Gastroesophageal sphincter (tissue), 4 donors: ENCODE results near the gene KRT78. TPM values are rescaled to one million over a fixed set of nuclear protein-coding genes. Genes with fewer than 3 reads are reported as not detected.
"Not testable (repeated sequence)": the region's sequence is repeated elsewhere in the genome, so short reads cannot be mapped to it uniquely, and the experiment has no call there.

ENCODE experiments used
- ATAC-seq: fragments of 150-250 bp; one replicate; pipeline ENCODE4 v1.9.1; 2016; ENCODE audit warnings: mild to moderate bottlenecking, moderate library complexity
- H3K27ac ChIP-seq, 4 donors: fragments of 200-600 bp; sonication (generic) in 3 of 4; 1 replicate in 3 of 4; 2 replicates in 1 of 4; pipeline ENCODE4 v1.5.1; 2016 to 2019
- H3K27me3 ChIP-seq: fragments of 200-600 bp; sonication (generic); one replicate; pipeline ENCODE4 v1.5.1; 2019
- H3K36me3 ChIP-seq, 2 donors: fragments of 200-600 bp; sonication (generic); one replicate each; pipeline ENCODE4 v1.5.1; 2019; ENCODE audit warnings: control low read depth in 1 of 2
- H3K4me1 ChIP-seq, 3 donors: fragments of 200-600 bp; sonication (generic); 1 replicate in 2 of 3; 2 replicates in 1 of 3; pipeline ENCODE4 v1.5.1; 2016 to 2019; ENCODE audit warnings: control low read depth in 2 of 3
- H3K4me3 ChIP-seq, 2 donors: fragments of 200-600 bp; sonication (generic); one replicate each; pipeline ENCODE4 v1.5.1; 2019; ENCODE audit warnings: mild to moderate bottlenecking in 1 of 2, moderate library complexity in 1 of 2
- H3K9me3 ChIP-seq, 3 donors: fragments of 200-600 bp; sonication (generic); one replicate each; pipeline ENCODE4 v1.5.1; 2017 to 2019; ENCODE audit warnings: control low read depth in 2 of 3
- EP300 ChIP-seq: sonication (generic); formaldehyde crosslinking; IDR thresholded peaks from one replicate; pipeline ENCODE4 v1.6.1; 2017; ENCODE audit warnings: antibody characterized with exemption, mild to moderate bottlenecking
- POLR2A ChIP-seq, 2 donors: fragments of 450-650 bp; IDR thresholded peaks; one replicate each; pipeline ENCODE4 v1.6.1; 2017; ENCODE audit warnings: antibody characterized with exemption in 2 of 2, mild to moderate bottlenecking in 2 of 2, moderate library complexity in 1 of 2
- POLR2AphosphoS5 ChIP-seq: sonication (generic); formaldehyde crosslinking; IDR thresholded peaks from one replicate; pipeline ENCODE4 v1.6.1; 2017; ENCODE audit warnings: antibody characterized with exemption
- WGBS, 2 donors: methylation state at CpG; one replicate each; pipeline ENCODE4 v1.1.5; 2018; ENCODE audit warnings: low coverage in 1 of 2; 5-methylcytosine and 5-hydroxymethylcytosine counted together
- total RNA-seq, 4 donors: library from RNA; depleted of rRNA; stranded (reverse); fragments of >200 nt; gene quantifications; one replicate each; pipeline ENCODE4 v1.1.0, GENCODE V29; 2016
- TF ChIP-seq, protein P1 (sequence below), 4 experiments: fragments of 200-600 bp in 2 of 4; fragments of 450-650 bp in 2 of 4; sonication (generic) in 1 of 4; IDR thresholded peaks; one replicate each; pipeline ENCODE4 v1.5.1; 2017 to 2019; ENCODE audit warnings: antibody characterized with exemption in 4 of 4, mild to moderate bottlenecking in 2 of 4, moderate library complexity in 2 of 4

The KRT78 gene
- total RNA-seq, 4 donors from 2014 or later = 0.27 to 9.5 (median 1.5) TPM

DNA sequence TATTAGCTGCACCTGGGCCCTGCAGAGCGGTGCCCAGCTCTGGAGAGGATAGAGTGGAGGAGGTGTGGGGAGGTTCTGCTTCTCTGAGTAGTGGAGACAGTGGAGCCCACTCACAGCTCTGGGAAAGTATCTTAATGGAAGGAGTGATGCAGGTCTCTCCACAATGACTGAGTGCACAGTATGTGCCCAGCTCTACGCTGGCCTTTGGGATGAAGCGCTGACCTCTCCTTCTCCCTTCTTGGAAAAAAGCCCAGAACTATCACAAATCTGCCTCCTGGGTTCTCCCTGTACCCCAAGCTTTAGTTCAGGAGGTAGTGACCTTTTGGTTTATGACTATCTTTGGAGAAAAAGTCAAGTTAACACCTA lies 52.4 kb downstream of the KRT78 start:
- no peak for ATAC-seq
- TF ChIP-seq EP300 (no peak), POLR2A (IDR thresholded peaks at IDR 0.05) (no peak), POLR2AphosphoS5 (no peak)
- TF ChIP-seq, protein P1, sequence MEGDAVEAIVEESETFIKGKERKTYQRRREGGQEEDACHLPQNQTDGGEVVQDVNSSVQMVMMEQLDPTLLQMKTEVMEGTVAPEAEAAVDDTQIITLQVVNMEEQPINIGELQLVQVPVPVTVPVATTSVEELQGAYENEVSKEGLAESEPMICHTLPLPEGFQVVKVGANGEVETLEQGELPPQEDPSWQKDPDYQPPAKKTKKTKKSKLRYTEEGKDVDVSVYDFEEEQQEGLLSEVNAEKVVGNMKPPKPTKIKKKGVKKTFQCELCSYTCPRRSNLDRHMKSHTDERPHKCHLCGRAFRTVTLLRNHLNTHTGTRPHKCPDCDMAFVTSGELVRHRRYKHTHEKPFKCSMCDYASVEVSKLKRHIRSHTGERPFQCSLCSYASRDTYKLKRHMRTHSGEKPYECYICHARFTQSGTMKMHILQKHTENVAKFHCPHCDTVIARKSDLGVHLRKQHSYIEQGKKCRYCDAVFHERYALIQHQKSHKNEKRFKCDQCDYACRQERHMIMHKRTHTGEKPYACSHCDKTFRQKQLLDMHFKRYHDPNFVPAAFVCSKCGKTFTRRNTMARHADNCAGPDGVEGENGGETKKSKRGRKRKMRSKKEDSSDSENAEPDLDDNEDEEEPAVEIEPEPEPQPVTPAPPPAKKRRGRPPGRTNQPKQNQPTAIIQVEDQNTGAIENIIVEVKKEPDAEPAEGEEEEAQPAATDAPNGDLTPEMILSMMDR (IDR thresholded peaks at IDR 0.05) = no peak
- peaks cover 34% of the 10 kb centered on the region for H3K27me3 ChIP-seq
- H3K9me3 ChIP-seq = no peaks in the 10 kb centered on the region
- 100% methylated on average over 2 of the region's 3 CpGs; no CpG with 5 or more reads in 1 of the 2 donors for WGBS, 2 donors
- no peak overlapping the region for H3K4me3 ChIP-seq
- H3K27ac ChIP-seq = no peak overlapping the region
- no peaks in the 10 kb centered on the region for H3K36me3 ChIP-seq
- H3K4me1 ChIP-seq = peaks cover 0 to 9% (median 0%) of the 10 kb centered on the region in 3 donors

GRCh38 chr12:52795694-52796428 lies 52.9 kb downstream of the KRT78 start, which contains the start of gene KRT3:
KRT3 (minus strand) TSS chr12:52796117; CDS start chr12:52796042, 75 bp downstream.
- TF ChIP-seq EP300 (no peak), POLR2A (IDR thresholded peaks at IDR 0.05) (no peak)
- Histone ChIP-seq H3K9me3 (no peaks in the 10 kb centered on the region), H3K36me3 (no peaks in the 10 kb centered on the region), H3K27me3 (peaks cover 39% of the 10 kb centered on the region), H3K4me3 (no peak within 1 kb of the TSS), H3K4me1 (peaks cover 0 to 6% (median 0%) of the 10 kb centered on the region in 3 donors), H3K27ac (no peak within 1 kb of the TSS)
- WGBS, 2 donors = 60 to 89% methylated on average over 2 to 7 of the region's 17 CpGs
- ATAC-seq = no peak

- H3K27ac ChIP-seq, H3K4me1 ChIP-seq, H3K36me3 ChIP-seq, H3K9me3 ChIP-seq, ATAC-seq, H3K4me3 ChIP-seq: not testable (repeated sequence)
- H3K27me3 ChIP-seq = peaks cover 45% of the 10 kb centered on the region
- 100% methylated on average over 2 of the region's 2 CpGs; no CpG with 5 or more reads in 1 of the 2 donors for WGBS, 2 donors
Observed at GRCh38 chr12:52795332-52795674, 53.5 kb downstream of the KRT78 start.

GRCh38 chr12:52794479-52795331 lies 54.1 kb downstream of the KRT78 start:
- H3K27me3 ChIP-seq = peaks cover 51% of the 10 kb centered on the region
- H3K36me3 ChIP-seq = no peaks in the 10 kb centered on the region
- H3K9me3 ChIP-seq = no peaks in the 10 kb centered on the region
- no peak overlapping the region for H3K4me3 ChIP-seq
- no peak for ATAC-seq
- 63 to 90% methylated on average over 2 to 3 of the region's 5 CpGs for WGBS, 2 donors
- TF ChIP-seq, protein P1 (IDR thresholded peaks at IDR 0.05) = no peak
- TF ChIP-seq EP300 (no peak), POLR2AphosphoS5 (no peak), POLR2A (IDR thresholded peaks at IDR 0.05) (no peak)
- H3K27ac ChIP-seq = no peak overlapping the region
- peaks cover 0 to 8% (median 0%) of the 10 kb centered on the region in 3 donors for H3K4me1 ChIP-seq

DNA sequence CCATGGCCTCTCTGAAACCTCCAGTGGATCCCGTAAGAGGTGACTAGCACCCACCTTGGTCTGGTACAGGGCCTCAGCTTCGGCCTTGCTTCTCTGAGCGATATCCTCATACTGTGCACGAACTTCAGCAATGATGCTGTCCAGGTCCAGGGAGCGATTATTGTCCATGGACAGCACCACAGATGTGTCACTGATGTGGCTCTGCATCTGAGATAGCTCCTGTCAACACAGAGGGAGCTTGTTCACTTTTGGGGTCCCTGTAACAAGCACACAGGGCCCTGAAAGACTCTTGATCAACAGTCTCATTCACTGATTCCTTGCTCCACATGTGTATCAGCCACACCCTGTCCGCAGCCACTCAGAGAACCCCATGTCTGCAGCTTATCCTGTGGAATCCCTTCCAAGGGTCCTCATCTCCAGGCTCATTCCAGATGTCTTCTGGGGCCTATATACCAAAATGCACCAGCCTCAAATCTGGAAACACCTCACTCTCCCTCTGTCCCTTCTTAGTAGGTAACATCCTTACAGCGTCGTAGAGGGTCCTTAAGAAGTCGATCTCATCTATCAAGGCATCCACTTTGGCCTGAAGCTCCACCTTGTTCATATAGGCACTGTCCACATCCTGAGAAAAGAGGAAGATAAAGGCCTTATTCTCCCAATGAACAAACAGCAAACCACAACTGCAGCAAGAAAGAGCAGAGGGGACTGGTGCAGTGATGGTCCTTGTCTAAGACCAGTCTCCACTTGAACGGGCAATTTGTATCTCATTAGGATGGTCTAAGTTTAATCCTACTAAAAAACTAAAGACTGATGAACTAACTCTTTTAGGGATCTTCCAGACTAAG lies 56.4 kb downstream of the KRT78 start:
- no peaks in the 10 kb centered on the region for H3K9me3 ChIP-seq
- 84 to 100% methylated on average over 1 to 10 of the region's 10 CpGs for WGBS, 2 donors
- H3K27me3 ChIP-seq = peaks cover 68% of the 10 kb centered on the region
- TF ChIP-seq EP300 (no peak), POLR2AphosphoS5 (no peak), POLR2A (IDR thresholded peaks at IDR 0.05) (no peak)
- TF ChIP-seq, protein P1 (IDR thresholded peaks at IDR 0.05) = no peak
- no peak for ATAC-seq
- no peaks in the 10 kb centered on the region for H3K36me3 ChIP-seq
- no peak overlapping the region for H3K4me3 ChIP-seq
- no peak overlapping the region for H3K27ac ChIP-seq
- H3K4me1 ChIP-seq = peaks cover 0 to 10% (median 0%) of the 10 kb centered on the region in 3 donors
